HepG2 (cell line): ENCODE data around the gene CDC6. TPM values are rescaled to one million over a fixed set of nuclear protein-coding genes. Genes with fewer than 3 reads are reported as not detected.

Experiments
- CREB3 ChIP-seq: sonication (generic); formaldehyde crosslinking; IDR thresholded peaks from 2 replicates; pipeline ENCODE4 v1.5.0; 2020; ENCODE audit warnings: missing genetic modification reagents
- KDM1A ChIP-seq: IDR thresholded peaks from 2 replicates; pipeline ENCODE4 v1.6.1; 2016; ENCODE audit warnings: missing compliant biosample characterization
- RAD21 ChIP-seq: fragments of 450-650 bp; formaldehyde crosslinking; IDR thresholded peaks from 2 replicates; pipeline ENCODE4 v1.5.0; 2020; ENCODE audit warnings: mild to moderate bottlenecking
- REXO4 ChIP-seq: sonication (generic); formaldehyde crosslinking; IDR thresholded peaks from 2 replicates; pipeline ENCODE4 v1.8.0; 2022; ENCODE audit warnings: missing genetic modification reagents, mild to moderate bottlenecking, borderline replicate concordance
- SUZ12 ChIP-seq: fragments of 150-350 bp; IDR thresholded peaks from 2 replicates; pipeline ENCODE4 v1.6.1; 2014; ENCODE audit warnings: low read depth, low read length
- TAF1 ChIP-seq: sonication (generic); formaldehyde crosslinking; IDR thresholded peaks from 2 replicates; pipeline ENCODE4 v1.4.0; 2020; ENCODE audit warnings: missing genetic modification reagents
- TERF1 ChIP-seq: sonication (generic); formaldehyde crosslinking; IDR thresholded peaks from 2 replicates; pipeline ENCODE4 v1.8.0; 2022; ENCODE audit warnings: mild to moderate bottlenecking, missing genetic modification reagents, moderate library complexity
- TIGD3 ChIP-seq: sonication (generic); formaldehyde crosslinking; IDR thresholded peaks from 2 replicates; pipeline ENCODE4 v1.5.1; 2020; ENCODE audit warnings: mild to moderate bottlenecking, missing genetic modification reagents, borderline replicate concordance
- ZNF318 ChIP-seq: sonication (generic); formaldehyde crosslinking; IDR thresholded peaks from 2 replicates; pipeline ENCODE4 v1.4.0; 2020; ENCODE audit warnings: mild to moderate bottlenecking, missing genetic modification reagents
- ZNF512 ChIP-seq: sonication (generic); formaldehyde crosslinking; IDR thresholded peaks from 2 replicates; pipeline ENCODE4 v1.4.0; 2020; ENCODE audit warnings: mild to moderate bottlenecking, missing genetic modification reagents
- ZNF563 ChIP-seq: sonication (generic); formaldehyde crosslinking; IDR thresholded peaks from 2 replicates; pipeline ENCODE4 v1.8.0; 2022; ENCODE audit warnings: mild to moderate bottlenecking, moderate library complexity, missing genetic modification reagents
- ZNF570 ChIP-seq: sonication (generic); formaldehyde crosslinking; IDR thresholded peaks from 2 replicates; pipeline ENCODE4 v1.4.0; 2020; ENCODE audit warnings: mild to moderate bottlenecking, missing genetic modification reagents, borderline replicate concordance
- ZNF597 ChIP-seq: sonication (generic); formaldehyde crosslinking; IDR thresholded peaks from 2 replicates; pipeline ENCODE4 v1.5.0; 2020; ENCODE audit warnings: missing genetic modification reagents
- ZNF709 ChIP-seq: sonication (generic); formaldehyde crosslinking; IDR thresholded peaks from 2 replicates; pipeline ENCODE4 v1.5.0; 2020; ENCODE audit warnings: mild to moderate bottlenecking, missing genetic modification reagents
- ZNF772 ChIP-seq: sonication (generic); formaldehyde crosslinking; IDR thresholded peaks from 2 replicates; pipeline ENCODE4 v1.5.0; 2020; ENCODE audit warnings: mild to moderate bottlenecking, missing genetic modification reagents
- polyA plus RNA-seq, 8 experiments: library from polyadenylated mRNA; depleted of rRNA in 3 of 8; stranded (reverse) in 7 of 8; unstranded in 1 of 8; fragments of >200 nt; fragmentation: Illumina TruSeq in 4 of 8; extraction: Trizol in 4 of 8; gene quantifications; 2 replicates each; pipeline versions ENCODE4 v1.2.1 to v1.2.3, GENCODE V29; 2011 to 2016; ENCODE audit warnings: low read depth in 4 of 8, missing spikeins in 1 of 8, mixed read lengths in 1 of 8; ENCODE audit not compliant: insufficient read depth in 1 of 8
- total RNA-seq, 5 experiments: library from RNA; depleted of rRNA; stranded (reverse); fragments of >200 nt; fragmentation: Illumina TruSeq; extraction: Trizol; gene quantifications; 2 replicates each; pipeline ENCODE4 v1.2.3, GENCODE V29; 2016; ENCODE audit warnings: low read depth in 1 of 5

Gene CDC6
- total and polyA plus RNA-seq, 2 of the 13 experiments (the other 11 are each of a cell fraction or from before 2014, with no cell fraction given) = 17.4 to 114 TPM

- TF ChIP-seq TIGD3 (no peak), RAD21 (peak; percentile 79), TAF1 (CRISPR knock-in tag) (no peak), ZNF772 (no peak), ZNF709 (CRISPR knock-in tag) (no peak), TERF1 (CRISPR knock-in tag) (no peak), SUZ12 (no peak), ZNF563 (CRISPR knock-in tag) (no peak), ZNF597 (no peak), ZNF570 (CRISPR knock-in tag) (no peak), ZNF318 (no peak), ZNF512 (CRISPR knock-in tag) (no peak), KDM1A (CRISPR knock-in tag) (no peak), REXO4 (CRISPR knock-in tag) (no peak), CREB3 (CRISPR knock-in tag) (no peak)
Measured at GRCh38 chr17:40290629-40291280, 3.1 kb downstream of the CDC6 start (continued).
